Measurements from ENCODE around the gene UBA1.

Gene UBA1

DNA sequence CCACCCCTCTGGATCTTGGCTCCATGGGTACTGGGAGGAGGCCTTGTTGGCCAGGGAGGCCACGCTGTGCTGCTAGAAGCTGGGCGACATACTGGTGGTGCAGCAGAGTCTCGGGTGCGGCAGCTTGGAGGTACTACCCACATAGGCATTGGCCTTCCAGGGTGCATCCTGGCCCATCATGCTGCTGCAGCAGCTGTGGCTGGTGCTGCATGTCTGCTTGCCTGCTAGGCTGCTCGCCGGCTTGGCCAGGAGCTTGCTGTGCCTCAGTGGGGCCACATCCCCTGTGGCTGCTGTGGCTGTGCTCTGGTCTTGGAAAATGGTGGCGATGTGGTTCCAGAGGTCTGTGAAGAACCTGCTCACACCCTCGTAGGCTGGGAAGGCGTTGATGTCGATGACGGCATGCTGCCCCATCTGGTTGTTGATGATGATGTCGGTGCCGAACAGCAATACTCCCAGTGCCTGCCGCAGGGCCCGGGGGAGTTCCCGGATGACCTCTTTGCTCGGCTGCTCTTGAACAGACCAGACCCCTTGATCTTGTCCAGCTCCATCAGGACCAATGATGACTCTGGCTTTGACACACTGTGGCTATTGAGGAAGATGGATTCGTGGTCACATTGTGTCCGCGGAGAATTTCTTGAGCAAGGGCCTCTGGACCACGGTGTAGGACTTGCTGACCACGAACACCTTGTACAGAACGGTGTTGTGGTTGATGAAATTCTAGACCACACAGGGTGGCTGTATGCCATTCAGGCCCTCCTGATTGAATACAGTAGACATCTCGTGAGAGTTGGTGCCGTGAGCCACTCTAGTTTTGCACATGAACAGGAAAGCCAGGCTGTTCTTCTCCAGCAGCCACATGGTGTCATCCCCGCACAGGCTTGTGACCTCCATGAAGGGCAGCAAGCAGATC, 36.8 kb upstream of the UBA1 start:
- Histone ChIP-seq H3K9ac (ENCODE audit: low read length) (no peak overlapping the region), H4K20me1 (ENCODE audit: insufficient read depth, low read length) (no peaks in the 10 kb centered on the region), H3K27me3 (ENCODE audit: insufficient read depth, low read length) (no peaks in the 10 kb centered on the region), H3K79me2 (ENCODE audit: insufficient read depth, low read length) (peaks cover 35% of the 10 kb centered on the region), H3K9me3 (ENCODE audit: low read length) (no peaks in the 10 kb centered on the region), H3K4me2 (ENCODE audit: low read length) (no peak overlapping the region), H3K4me1 (ENCODE audit: insufficient read depth, low read length, severe bottlenecking) (no peaks in the 10 kb centered on the region), H3K4me3 (ENCODE audit: low read depth, low read length, poor library complexity, severe bottlenecking) (no peak overlapping the region), H2AFZ (ENCODE audit: low read length) (no peak overlapping the region), H3K27ac (ENCODE audit: low read depth, low read length, poor library complexity, severe bottlenecking) (no peak overlapping the region), H3K9me2 (ENCODE audit: low read depth, low read length) (no peaks in the 10 kb centered on the region), H3K36me3 (ENCODE audit: insufficient read depth, low read length) (peaks cover 57% of the 10 kb centered on the region), H3F3A (ENCODE audit: insufficient read depth, low read length) (no peaks in the 10 kb centered on the region)
- no peak for TF ChIP-seq EZH2 (IDR thresholded peaks at IDR 0.05; ENCODE audit: borderline replicate concordance, low read length)
- TF ChIP-seq, protein P1, sequence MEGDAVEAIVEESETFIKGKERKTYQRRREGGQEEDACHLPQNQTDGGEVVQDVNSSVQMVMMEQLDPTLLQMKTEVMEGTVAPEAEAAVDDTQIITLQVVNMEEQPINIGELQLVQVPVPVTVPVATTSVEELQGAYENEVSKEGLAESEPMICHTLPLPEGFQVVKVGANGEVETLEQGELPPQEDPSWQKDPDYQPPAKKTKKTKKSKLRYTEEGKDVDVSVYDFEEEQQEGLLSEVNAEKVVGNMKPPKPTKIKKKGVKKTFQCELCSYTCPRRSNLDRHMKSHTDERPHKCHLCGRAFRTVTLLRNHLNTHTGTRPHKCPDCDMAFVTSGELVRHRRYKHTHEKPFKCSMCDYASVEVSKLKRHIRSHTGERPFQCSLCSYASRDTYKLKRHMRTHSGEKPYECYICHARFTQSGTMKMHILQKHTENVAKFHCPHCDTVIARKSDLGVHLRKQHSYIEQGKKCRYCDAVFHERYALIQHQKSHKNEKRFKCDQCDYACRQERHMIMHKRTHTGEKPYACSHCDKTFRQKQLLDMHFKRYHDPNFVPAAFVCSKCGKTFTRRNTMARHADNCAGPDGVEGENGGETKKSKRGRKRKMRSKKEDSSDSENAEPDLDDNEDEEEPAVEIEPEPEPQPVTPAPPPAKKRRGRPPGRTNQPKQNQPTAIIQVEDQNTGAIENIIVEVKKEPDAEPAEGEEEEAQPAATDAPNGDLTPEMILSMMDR (IDR thresholded peaks at IDR 0.05; ENCODE audit: low read length): no peak

DNA sequence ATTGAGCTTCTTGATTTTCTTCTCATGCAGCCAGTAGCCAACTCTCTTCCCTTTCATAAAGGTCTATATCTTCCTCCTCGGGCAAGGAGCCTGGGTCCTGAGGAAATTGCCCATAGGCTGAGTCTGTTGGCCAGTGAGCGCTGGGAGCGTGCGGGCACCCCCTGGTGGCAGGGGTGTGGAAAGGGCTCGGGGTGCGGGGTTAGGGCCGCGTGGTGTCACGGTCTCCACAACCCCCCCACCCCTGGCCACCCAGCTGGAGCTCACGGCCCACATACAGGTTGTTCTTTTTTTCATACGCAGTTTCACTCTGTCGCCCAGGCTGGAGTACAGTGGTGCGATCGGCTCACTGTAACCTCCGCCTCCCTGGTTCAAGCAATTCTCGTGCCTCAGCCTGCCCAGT, 35.5 kb upstream of the UBA1 start:
- H3K27ac ChIP-seq (ENCODE audit: low read depth, low read length, poor library complexity, severe bottlenecking): no peak overlapping the region
- peaks cover 56% of the 10 kb centered on the region for H3K36me3 ChIP-seq (ENCODE audit: insufficient read depth, low read length)
- H3K27me3 ChIP-seq (ENCODE audit: insufficient read depth, low read length): no peaks in the 10 kb centered on the region
- no peaks in the 10 kb centered on the region for H3F3A ChIP-seq (ENCODE audit: insufficient read depth, low read length)
- H3K4me1 ChIP-seq (ENCODE audit: insufficient read depth, low read length, severe bottlenecking): no peaks in the 10 kb centered on the region
- H3K9me2 ChIP-seq (ENCODE audit: low read depth, low read length): no peaks in the 10 kb centered on the region
- H3K4me2 ChIP-seq (ENCODE audit: low read length): no peak overlapping the region
- H3K9me3 ChIP-seq (ENCODE audit: low read length): no peaks in the 10 kb centered on the region
- no peak overlapping the region for H3K4me3 ChIP-seq (ENCODE audit: low read depth, low read length, poor library complexity, severe bottlenecking)
- H2AFZ ChIP-seq (ENCODE audit: low read length): no peak overlapping the region
- H3K9ac ChIP-seq (ENCODE audit: low read length): no peak overlapping the region
- peaks cover 31% of the 10 kb centered on the region for H3K79me2 ChIP-seq (ENCODE audit: insufficient read depth, low read length)
- no peaks in the 10 kb centered on the region for H4K20me1 ChIP-seq (ENCODE audit: insufficient read depth, low read length)
- no peak for TF ChIP-seq EZH2 (IDR thresholded peaks at IDR 0.05; ENCODE audit: borderline replicate concordance, low read length)

DNA sequence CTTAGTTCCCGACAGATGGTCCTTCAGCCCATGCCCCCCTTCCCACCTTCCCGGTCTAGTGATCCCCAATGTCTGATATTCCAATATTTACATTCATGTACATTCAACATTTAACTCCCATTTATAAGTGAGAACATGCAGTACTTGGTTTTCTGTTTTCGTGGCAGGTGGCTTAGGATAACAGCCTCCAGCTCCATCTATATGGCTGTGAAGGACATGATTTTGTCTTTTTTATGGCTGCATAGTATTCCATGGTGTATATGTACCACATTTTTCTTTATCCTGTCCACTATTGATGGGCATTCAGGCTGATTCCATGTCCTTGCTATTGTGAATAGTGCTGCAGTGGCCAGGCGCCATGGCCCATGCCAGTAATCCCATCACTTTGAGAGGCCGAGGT, 34.8 kb upstream of the UBA1 start:
- no peaks in the 10 kb centered on the region for H3K9me3 ChIP-seq (ENCODE audit: low read length)
- H3K4me1 ChIP-seq (ENCODE audit: insufficient read depth, low read length, severe bottlenecking): no peaks in the 10 kb centered on the region
- no peaks in the 10 kb centered on the region for H3K9me2 ChIP-seq (ENCODE audit: low read depth, low read length)
- peaks cover 25% of the 10 kb centered on the region; the same call in 1 of the 2 replicates for H3K79me2 ChIP-seq (ENCODE audit: insufficient read depth, low read length)
- H3K27me3 ChIP-seq (ENCODE audit: insufficient read depth, low read length): no peaks in the 10 kb centered on the region
- no peak overlapping the region for H3K9ac ChIP-seq (ENCODE audit: low read length)
- no peak overlapping the region for H3K4me2 ChIP-seq (ENCODE audit: low read length)
- H3F3A ChIP-seq (ENCODE audit: insufficient read depth, low read length): no peaks in the 10 kb centered on the region
- no peak overlapping the region for H2AFZ ChIP-seq (ENCODE audit: low read length)
- no peak overlapping the region for H3K27ac ChIP-seq (ENCODE audit: low read depth, low read length, poor library complexity, severe bottlenecking)
- no peaks in the 10 kb centered on the region for H4K20me1 ChIP-seq (ENCODE audit: insufficient read depth, low read length)
- TF ChIP-seq, protein P1 (IDR thresholded peaks at IDR 0.05; ENCODE audit: low read length): no peak
- no peak for TF ChIP-seq EZH2 (IDR thresholded peaks at IDR 0.05; ENCODE audit: borderline replicate concordance, low read length)
- H3K4me3 ChIP-seq (ENCODE audit: low read depth, low read length, poor library complexity, severe bottlenecking): no peak overlapping the region
- H3K36me3 ChIP-seq (ENCODE audit: insufficient read depth, low read length): peaks cover 54% of the 10 kb centered on the region

All from OCI-LY1 (cell line).